T-helper 1 cell (primary cell): ENCODE results near the gene CAB39.
"Not testable (repeated sequence)": the region's sequence is repeated elsewhere in the genome, so short reads cannot be mapped to it uniquely, and the experiment has no call there.

Source experiments
- DNase-seq, 5 donors: peaks; one replicate each; pipeline ENCODE4 v3.0.0-alpha.2; 2012 to 2020

CAB39 gene

DNA sequence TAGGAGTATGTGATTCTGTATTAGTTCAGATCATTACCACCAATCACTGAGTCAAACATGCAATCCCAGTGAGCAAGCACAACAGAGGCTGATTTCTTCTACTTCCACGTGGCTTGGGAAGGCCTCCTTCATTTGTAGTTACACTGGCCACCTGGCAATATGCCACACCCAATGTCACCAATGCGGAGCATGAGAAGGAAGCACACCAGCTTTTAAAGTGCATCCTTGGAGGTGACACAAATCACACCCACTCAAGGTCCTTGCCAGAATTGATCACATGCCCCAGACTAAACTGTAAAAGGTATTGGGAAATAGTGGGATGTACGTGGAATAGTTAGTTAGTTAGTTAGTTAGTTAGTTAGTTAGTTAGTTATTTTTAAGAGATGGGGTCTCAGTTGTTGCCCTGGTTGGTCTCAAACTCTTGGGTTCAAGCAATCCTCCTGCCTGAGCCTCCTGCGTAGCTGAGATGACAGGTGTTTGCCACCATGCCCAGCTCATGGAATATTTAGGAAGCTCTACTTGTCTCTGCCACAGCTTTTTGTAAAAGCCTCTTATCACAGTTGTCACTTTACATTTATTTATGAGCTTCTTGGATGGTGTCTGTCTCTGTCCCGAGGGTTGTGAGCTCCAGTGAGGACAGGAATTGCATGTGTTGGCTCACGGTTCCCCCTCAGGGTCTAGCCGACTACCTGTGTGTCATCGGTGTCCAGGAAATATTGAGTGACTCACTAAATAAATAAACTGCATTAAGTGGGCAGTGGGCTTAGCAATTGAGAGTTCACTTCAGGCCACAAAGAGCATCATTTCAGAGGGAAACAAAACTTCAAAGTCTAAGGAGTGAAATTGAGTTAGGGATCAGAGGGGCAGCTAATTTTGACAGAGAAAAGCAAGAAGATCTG, 28.1 kb upstream of the CAB39 start:
- DNase-seq: no peak

DNA sequence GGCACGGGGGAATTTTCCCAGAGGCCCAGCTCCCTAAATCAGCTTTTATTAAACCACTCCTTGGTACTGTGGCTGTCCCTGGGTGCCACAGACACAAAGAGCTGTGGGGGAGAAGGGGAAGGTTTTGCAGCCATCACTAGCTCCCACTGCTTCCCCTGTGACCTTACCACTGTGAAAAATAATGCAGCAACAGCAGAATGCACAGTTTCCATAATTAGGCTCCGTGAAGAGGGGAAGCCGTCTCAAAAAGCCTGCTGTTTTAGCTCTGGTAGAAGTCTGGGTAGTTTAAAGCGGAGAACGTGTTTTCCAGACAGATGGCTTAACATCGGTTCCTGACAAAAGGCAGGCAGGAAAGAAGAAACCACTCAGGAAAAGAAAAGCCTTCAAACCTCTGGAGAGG, 27.5 kb upstream of the CAB39 start:
- DNase-seq: no peak

DNA sequence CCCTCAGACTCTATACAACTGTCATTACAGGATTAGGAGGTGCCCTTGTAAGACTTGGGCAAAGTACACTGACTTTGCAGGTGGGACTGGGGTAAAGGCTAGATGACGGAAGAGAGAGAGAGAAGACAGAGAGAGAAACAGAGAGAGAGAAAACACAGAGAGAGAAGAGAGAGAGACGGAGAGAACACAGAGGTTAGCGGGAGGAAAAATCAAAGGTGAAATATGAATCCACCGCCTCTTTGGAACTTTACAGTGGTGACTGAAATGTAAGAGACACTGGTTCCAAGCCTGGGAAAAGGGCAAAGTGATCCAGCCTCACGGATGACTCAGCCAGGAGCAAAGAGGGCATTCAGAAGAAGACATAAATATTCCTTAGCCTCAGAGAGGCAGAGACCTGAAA, 25.1 kb upstream of the CAB39 start:
- DNase-seq: no peak

DNA sequence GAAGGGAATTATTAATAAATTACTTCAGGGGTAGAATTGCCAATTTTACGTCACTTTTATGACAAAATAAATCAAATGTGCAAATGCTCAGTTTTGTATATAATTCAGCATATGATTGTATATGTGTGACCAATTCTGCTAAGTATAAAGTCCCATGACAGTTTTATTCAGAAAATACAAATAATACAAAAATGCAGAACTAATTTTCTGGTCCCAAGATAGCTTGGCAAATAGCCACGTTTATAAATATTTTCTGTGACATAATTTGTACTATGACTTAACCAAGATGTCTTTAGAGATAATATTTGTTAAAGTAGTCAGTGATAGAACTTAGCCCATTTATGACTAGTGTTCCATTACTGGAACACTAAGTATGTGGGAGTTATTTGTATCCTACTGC, 24.2 kb upstream of the CAB39 start:
- DNase-seq: no peak

DNA sequence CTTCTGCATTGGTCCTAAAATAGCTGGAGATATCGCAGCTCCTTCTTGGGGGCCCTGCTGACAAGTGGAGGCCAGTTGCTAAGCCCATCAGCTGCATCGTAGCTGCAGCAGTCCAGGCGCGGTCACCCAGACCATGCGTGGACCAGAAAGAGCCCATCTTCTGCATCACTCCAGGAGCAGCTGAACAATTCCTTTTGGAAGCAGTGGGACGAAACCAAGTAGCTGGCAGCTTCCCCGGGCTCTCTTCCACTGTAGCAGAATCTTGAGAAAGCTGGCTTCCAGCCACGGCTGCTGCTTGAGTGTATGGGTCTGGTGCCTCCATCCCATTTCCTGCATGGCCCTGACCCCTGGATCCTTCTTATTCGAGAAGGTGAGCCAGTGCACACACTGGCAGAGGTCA, 22.2 kb upstream of the CAB39 start:
- DNase-seq: no peak

DNA sequence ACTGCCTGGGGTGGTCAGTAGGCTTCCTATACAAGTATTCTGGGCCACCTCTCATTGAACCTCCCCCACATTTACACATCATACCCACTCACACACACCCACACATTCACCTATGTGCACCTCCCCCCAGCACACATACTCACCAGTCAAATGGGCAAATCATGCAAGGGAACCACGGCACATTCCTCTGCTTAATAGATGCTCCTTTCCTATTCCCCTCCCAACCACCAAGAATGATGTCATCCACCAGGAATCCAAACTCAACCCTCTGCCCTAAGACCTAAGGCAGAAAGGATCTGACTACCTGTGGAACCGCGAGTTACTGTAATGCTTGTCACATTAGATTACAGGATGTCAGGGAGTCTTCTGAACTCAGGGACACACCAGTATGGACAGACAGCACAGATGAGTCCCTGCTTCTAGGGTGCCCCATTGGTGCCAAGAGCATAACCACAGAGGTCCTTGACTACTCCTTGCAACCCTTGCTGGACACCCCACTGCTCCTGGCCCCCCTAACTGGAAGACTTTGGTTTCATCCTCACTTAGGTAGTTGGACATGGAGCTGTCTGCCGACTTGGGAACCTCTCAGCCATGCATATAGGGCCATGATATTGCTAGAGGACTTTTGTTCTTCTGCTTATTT, 21.5 kb upstream of the CAB39 start:
- no peak for DNase-seq

DNA sequence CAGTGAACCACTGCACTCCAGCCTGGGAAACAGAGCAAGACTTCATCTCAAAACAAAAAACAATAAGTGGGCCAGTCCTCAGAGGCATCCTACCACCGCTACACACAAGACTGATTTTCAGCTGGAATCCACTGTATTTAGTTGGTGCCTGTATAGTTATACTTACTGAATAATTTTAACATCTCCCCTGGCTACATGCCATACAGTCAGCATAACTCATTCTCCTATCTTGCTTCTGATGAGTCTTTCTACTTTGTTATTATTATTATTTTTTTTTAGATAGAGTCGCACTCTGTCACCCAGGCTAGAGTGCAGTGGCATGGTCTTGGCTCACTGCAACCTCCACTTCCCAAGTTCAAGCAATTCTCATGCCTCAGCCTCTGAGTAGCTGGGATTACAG, 19.9 kb upstream of the CAB39 start:
- no peak for DNase-seq

DNA sequence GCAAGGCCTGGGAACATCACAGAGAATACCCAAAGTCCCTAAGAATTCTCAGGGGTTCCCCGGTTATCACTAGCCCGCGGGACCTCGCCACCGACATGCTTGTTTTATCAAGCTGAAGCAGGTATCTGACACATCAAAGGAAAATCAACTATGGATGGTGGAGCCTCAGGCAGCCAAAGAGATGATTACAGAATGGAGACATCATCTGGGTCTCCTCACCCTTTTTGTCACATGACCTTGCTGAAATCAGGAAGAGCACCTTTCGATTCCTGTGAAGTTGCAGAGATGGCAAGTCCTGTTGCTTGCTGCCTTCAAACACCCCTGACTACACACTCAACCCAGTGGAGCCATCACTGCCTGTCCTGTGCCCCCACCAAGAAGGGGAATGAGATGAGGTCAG, 19.2 kb upstream of the CAB39 start:
- no peak for DNase-seq

DNA sequence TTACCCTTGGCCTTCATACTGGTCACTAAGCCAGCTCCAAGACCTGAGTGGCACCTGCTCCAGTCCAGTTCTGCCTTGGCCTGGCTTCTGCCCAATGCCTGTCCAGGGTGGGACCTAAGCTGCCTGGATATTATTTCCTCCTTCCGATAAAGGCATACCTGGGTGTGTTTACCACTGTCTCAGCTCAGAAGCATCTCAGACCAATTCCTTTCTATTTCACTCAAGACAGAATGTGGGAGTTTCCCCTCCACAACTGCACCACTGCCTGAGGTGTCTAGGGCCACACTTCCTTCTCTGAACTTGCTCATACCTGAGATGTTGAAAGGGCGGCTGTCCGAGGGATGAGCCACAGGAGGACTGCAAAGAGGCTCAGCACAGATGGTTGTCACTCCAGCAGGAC, 18.4 kb upstream of the CAB39 start:
- DNase-seq: peak in 1 of 5 donors; percentile 56

DNA sequence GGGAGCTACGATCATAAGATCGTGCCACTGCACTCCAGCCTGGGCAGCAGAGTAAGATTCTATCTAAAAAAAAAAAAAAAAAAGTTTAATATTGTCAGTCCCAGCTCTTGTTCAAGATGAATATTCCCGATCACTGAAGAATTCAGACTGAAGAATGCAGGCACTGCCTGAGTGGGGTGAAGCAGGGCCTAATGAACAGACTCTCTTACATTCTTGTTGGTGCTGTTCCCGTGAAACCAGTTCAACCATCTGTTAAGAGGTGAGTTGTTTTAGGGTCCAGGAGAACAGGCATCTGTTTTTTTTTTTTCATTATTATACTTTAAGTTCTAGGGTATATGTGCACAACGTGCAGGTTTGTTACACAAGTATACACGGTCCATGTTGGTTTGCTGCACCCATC, 17.1 kb upstream of the CAB39 start:
- no peak for DNase-seq

DNA sequence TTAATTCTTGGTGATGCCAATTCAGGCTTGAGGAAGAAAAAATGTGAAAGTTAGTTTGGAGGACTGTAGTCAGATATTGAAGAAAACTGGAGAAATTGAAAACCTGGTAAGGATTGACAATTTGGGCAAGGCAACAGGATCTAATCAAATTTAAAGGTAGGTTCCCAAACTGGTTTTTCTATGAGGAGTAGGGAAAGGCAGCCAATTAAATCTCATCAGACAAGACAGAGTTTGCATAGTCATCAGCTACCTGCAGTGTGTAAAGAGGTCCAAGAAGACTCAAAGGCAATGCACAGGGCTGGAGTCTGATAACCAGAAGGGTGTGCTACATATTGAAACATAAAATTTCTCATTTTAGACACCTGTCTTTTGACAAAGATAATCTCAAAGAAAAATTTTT, 16.0 kb upstream of the CAB39 start:
- no peak for DNase-seq

DNA sequence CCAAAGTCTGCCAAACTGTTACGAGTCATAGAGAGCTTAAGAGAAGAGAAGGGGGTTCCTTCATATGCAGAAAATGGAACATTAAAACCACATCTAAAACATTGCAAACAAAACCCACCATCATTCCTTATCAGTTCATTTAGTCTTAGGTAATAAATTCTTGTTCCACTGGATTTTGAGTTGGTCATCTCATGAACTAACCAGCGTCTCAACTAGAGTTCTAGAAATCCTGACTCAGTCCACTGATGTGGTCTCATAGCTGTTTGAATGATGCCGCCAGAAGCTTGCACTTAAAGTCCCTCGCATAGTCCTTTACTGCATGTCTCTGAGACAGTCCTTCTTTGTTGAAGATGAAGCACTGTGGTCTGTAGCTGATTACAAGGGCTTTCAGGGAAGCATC, 15.0 kb upstream of the CAB39 start:
- no peak for DNase-seq

DNA sequence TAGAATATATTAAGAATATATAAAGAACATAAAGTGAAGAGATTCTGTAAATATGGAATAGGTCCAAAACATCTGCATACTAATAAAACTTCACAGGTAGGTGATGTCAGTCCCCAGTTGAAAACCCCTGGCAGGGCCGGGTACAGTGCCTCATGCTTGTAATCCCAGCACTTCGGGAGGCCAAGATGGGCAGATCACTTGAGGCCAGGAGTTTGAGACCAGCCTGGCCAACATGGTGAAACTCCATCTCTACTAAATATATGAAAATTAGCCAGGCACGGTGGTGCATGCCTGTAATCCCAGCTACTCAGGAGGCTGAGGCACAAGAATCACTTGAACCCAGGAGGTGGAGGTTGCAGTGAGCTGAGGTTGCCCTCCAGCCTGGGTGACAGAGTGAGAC, 13.9 kb upstream of the CAB39 start:
- not testable (repeated sequence) for DNase-seq

DNA sequence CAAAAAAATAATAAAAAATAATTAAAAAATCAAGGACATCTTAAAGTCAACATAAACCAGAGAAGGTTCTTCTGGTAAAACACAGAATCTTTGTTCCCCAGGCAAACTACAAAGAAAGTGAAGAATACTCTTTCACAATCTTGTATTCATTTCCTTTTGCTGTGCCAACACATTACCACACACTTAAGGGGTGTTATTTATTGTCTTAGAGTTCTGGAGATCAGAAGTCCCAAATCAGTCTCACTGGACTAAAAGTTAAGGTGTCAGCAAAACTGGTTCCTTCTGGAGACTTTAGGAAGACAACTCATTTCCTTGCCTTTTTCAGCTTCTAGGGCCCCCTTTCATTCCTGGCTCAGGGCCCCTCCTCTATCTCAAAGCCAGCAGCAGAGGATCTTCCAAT, 12.2 kb upstream of the CAB39 start:
- DNase-seq: no peak

DNA sequence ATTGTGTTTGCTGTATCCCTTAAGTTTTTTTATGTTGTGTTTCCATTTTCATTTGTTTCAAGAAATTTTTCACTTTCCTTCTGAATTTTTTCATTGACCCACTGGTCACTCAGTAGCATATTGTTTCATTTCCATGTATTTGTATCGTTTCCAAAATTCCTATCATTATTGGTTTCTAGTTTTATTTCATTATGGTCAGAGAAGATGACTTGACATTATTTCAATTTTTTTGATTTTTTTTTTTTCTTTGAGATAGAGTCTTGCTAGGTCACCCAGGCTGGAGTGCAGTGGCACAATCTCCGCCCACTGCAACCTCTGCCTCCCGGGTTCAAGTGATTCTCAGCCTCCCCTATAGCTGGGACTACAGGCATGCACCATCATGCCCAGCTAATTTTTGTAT, 11.3 kb upstream of the CAB39 start:
- DNase-seq: no peak

DNA sequence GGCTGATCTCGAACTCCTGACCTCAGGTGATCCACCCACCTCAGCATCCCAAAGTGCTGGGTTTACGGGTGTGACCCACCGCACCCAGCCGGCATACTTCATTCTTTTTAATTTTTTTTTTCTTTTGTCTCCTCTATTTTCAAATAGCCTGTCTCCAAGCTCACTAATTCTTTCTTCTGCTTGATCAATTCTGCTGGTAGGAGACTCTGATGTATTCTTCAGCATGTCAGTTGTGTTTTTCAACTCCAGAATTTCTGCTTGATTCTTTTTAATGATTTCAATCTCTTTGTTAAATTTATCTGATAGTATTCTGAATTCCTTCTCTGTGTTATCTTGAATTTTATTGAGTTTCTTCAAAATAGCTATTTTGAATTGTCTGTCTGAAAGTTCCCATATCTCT, 10.2 kb upstream of the CAB39 start:
- not testable (repeated sequence) for DNase-seq

DNA sequence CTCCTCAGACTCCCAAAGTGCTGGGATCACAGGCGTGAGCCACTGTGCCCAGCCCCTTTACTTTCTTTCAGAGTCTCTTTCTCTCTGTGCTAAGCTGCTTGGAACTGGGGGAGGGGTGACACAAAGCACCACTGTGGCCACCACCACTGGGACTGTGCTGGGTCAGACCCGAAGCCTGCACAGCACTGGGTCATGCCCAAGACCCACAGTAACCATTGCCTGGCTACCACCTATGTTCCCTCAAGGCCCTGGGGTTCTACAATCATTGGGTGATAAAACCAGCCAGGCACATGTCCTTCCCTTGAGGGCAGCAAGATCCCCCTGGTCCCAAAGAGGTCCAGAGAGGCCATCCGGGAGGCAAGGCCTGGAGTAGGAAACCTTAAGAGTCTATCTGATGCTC, 9.1 kb upstream of the CAB39 start:
- DNase-seq: no peak

DNA sequence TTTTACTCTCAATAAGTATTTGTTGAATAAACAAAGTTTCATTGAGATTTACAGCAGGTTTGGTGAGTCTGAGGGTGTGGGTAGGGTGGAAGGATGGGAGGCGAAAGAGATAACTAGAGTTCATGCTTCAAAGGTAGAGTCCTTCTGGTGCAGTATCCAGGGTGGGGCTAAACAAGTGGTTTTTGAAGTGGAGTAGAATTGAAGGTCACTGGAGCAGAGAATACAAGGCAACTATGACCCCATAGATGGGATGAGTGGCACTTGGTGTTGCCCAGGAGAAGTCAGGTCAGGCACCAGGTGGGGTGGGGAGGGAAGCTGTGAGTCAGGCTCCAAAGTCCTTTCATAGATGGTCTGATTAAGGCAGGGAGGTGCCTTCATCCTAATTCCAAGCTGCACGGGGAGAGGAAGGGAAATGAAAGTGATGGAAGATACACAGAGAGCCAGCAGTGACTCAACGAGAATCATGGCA, 6.6 kb upstream of the CAB39 start:
- no peak for DNase-seq

DNA sequence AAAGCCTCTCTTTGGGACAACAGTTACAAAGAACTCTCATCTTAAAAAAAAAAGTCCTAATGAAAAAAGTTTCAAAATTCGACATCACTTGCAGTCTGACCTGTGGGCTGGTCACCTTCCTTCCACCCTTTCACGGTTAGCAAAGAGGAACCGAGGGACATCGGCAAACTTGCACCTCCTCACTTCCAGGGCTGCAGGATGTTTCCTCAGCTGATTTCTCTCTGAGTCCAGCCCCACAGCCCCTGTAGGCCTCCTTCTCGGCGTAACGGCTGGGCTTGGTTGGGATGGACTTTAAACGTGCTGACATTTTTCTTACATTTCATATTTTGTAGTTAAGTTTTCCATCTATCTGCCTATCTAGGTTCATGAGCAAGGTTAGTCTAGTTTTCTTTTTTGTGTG, 5.7 kb upstream of the CAB39 start:
- DNase-seq: no peak

DNA sequence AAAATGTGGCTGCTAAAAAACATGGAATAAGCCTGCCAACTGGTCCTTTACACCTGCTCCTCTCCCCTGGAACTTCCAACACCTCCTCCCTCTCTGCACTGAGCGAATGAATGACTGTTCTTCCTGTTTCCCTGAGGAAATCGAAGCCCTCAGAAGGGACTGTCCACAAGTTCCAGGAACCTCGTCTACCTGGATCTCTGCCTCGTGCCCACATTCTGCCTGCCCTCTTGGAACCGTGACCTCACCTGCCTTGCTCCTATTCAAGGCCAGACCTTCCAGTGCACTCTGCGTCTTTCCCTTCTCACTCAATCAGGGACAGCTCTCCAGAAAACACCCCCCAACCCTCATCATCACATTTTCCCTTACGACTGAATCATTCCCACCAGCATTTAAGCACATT, 4.4 kb upstream of the CAB39 start:
- DNase-seq: no peak

DNA sequence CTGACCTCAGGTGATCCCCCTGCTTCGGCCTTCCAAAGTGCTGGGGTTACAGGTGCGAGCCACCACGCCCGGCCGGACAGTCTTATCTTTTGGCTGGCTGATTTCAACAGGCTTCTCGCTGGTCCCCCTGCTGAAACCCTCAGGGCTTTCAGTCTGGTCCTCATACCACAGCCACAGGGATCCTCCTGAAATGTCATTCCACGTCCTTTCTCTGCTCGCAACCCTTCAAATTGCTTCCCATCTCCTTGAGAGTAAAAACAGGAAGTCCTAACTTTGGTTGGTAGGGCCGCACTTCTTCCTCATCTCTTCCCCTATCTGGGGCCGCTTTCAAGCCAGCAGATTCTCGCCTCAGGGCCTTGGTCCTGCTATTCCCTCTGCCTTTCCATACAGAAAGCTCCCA, 1.4 kb upstream of the CAB39 start:
- DNase-seq: no peak

DNA sequence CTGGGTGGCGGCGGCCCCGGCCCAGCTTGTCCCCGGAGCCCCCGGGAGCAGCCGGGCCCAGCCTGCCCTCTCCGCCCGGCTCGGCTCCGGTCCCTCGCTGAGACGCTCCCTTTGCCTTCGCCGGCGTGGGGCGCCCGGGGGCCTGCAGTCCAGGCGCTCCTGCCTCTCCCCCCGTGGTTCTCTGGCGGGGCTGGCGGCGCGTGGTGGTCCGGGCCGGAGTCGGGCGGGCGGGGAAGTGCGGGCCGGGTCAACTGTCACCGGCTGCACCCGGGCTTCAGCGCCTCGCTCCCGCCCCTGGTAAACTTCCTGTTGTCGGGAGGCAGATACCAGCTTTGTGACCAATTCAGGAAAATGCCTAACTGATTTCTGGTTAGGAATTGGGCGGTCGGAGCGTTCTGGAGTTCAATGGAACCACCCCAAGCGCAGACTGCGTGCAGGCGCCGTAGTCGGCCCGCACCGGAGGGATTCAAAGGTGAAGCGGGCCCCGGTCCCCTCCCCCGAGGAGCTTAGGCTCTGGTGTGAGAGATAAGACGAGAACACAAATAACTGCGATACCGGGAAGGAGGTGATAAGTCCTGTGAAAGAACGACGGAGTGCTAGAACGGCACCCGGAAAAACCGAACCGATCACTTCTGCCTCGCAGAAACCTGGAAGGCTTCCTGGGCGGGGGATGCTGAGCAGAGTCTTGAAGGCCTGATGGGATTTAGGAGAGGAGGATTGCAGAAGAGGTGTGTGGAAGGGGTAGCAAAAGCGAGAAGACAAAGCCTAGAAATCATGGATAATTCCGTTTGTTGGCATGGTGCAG, 891 bp downstream of the CAB39 start:
- DNase-seq: peak; percentile 19 to 56 (median 30)

DNA sequence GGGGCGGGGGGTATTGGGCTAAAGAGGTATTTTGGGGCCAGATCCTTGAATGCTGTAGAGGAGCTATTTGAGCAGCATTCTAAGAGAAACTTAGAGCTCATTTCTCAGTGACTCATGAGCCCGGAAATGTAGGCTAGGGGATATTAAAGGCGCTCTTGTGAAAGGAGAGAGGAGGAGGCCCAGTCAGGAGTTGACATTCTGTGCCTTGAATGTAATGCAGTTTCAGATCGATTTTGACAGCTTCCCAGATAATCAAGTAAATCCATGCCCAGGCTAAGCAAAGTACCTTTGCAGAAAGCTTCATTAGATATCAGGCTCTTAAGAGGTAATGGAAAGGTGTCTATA, 1.5 kb downstream of the CAB39 start:
- DNase-seq: peak in 3 of 5 donors; percentile 19 to 73 (median 27)

DNA sequence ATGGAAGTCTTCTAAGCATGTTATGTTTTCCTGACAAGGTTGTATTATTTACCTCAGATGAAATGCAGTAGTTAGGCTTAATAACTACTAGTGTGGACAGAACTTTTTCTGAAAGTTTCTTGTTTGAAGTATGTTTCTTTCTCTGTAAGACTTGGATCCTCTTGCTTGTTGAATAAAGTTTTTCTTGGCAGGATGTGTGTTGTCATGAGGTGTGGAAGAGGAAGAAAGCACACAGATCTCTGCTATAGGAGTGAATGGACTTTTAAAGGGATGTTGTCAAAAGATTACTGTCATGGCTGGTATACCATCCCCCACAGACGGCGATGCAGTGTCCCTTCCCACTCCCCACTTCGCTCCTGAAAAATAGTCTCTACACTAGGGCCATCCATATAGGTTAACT, 2.6 kb downstream of the CAB39 start:
- peak in 1 of 5 donors; percentile 35 for DNase-seq
